Caco-2 (cell line): Measurements from ENCODE around the gene SERPINE3. TPM values are rescaled to one million over a fixed set of nuclear protein-coding genes. Genes with fewer than 3 reads are reported as not detected.

Experiments used
- BruUV-seq: library from RNA; stranded (reverse); fragments of 400-500 nt; replicated peaks from 2 replicates; lab custom pipeline; 2021; lab: Mats Ljungman, UMichigan
- CTCF ChIA-PET: fragments of 300-600 bp; sonication (Branson Sonifier 250); formaldehyde crosslinking; loops from one replicate; lab custom pipeline; 2022; ENCODE audit warnings: antibody characterized with exemption; lab: Charles Lee
- POLR2A ChIA-PET: fragments of 300-600 bp; sonication (Branson Sonifier 250); formaldehyde crosslinking; loops from one replicate; lab custom pipeline; 2022; ENCODE audit warnings: antibody characterized with exemption; lab: Charles Lee
- DNase-seq, 2 experiments: peaks; one replicate each; pipeline versions ENCODE4 v3.0.0 to v3.0.0-alpha.2; 2020 to 2022
- H3K27me3 ChIP-seq: replicated peaks from 2 replicates; pipeline ENCODE4 v1.6.0; 2011; ENCODE audit warnings: low read length; ENCODE audit not compliant: control insufficient read depth, insufficient read depth
- H3K36me3 ChIP-seq: 2 replicates; pipeline ENCODE4 v1.5.1; 2011; ENCODE audit warnings: low read length; ENCODE audit not compliant: control insufficient read depth, insufficient read depth
- H3K4me1 ChIP-seq: fragments of 250-450 bp; sonication (Bioruptor Pico); 2 replicates; pipeline ENCODE4 v1.5.1; 2020; ENCODE audit warnings: mild to moderate bottlenecking
- H3K4me3 ChIP-seq: 2 replicates; pipeline ENCODE4 v1.5.1; 2011; ENCODE audit warnings: low read depth, mild to moderate bottlenecking, control low read depth, low read length
- H3K9me3 ChIP-seq: fragments of 250-450 bp; sonication (Bioruptor Pico); 2 replicates; pipeline ENCODE4 v1.5.1; 2020; ENCODE audit warnings: mild to moderate bottlenecking, moderate library complexity
- H3K27ac Mint-ChIP-seq: one replicate; pipeline ENCODE4 v1.8.0; 2022; ENCODE audit warnings: mixed read lengths; ENCODE audit not compliant: unreplicated experiment
- H3K27me3 Mint-ChIP-seq: one replicate; pipeline ENCODE4 v1.8.0; 2022; ENCODE audit warnings: mixed read lengths; ENCODE audit not compliant: insufficient read depth, unreplicated experiment
- H3K36me3 Mint-ChIP-seq: one replicate; pipeline ENCODE4 v1.8.0; 2022; ENCODE audit warnings: mild to moderate bottlenecking, mixed read lengths; ENCODE audit not compliant: insufficient read depth, unreplicated experiment
- H3K4me1 Mint-ChIP-seq: one replicate; pipeline ENCODE4 v1.8.0; 2022; ENCODE audit warnings: low read depth, mixed read lengths; ENCODE audit not compliant: unreplicated experiment
- H3K4me3 Mint-ChIP-seq: one replicate; pipeline ENCODE4 v1.8.0; 2022; ENCODE audit warnings: mild to moderate bottlenecking, moderate library complexity, mixed read lengths; ENCODE audit not compliant: unreplicated experiment
- H3K9me3 Mint-ChIP-seq: one replicate; pipeline ENCODE4 v1.8.0; 2022; ENCODE audit warnings: mixed read lengths; ENCODE audit not compliant: unreplicated experiment
- CTCF ChIP-seq, 2 experiments: fragments of 200-600 bp in 1 of 2; IDR thresholded peaks; 1 replicate in 1 of 2; 2 replicates in 1 of 2; pipeline versions ENCODE4 v1.5.1 to v1.8.0; 2011 to 2022; ENCODE audit warnings: antibody characterized with exemption in 1 of 2, control low read depth in 1 of 2, inconsistent platforms in 1 of 2, low read depth in 1 of 2, low read length in 1 of 2, mild to moderate bottlenecking in 1 of 2, moderate library complexity in 1 of 2; ENCODE audit not compliant: insufficient read depth in 1 of 2, severe bottlenecking in 1 of 2, unreplicated experiment in 1 of 2
- intact Hi-C: fragments of 100-400 bp; cut with micrococcal nuclease; formaldehyde crosslinking; loops from one replicate; pipeline ENCODE4 v1.10.0; 2022; ENCODE audit not compliant: unreplicated experiment
- total RNA-seq: library from RNA; stranded (reverse); gene quantifications from 2 replicates; pipeline ENCODE4 v1.2.3, GENCODE V29; 2022

SERPINE3 gene
- total RNA-seq, 1 experiment from 2014 or later, result not detected

GRCh38 chr13:51371768-51372399, 32.4 kb downstream of the SERPINE3 start:
- Mint-ChIP-seq H3K27me3 (no peaks in the 10 kb centered on the region), H3K36me3 (peaks cover 38% of the 10 kb centered on the region), H3K4me1 (no peaks in the 10 kb centered on the region), H3K27ac (no peak overlapping the region), H3K9me3 (no peaks in the 10 kb centered on the region), H3K4me3 (no peak overlapping the region)
- BruUV-seq, result no TSS peak
- POLR2A ChIA-PET, result no interaction called here
- Histone ChIP-seq H3K27me3 (no peaks in the 10 kb centered on the region), H3K9me3 (no peaks in the 10 kb centered on the region), H3K4me1 (peaks cover 11% of the 10 kb centered on the region), H3K4me3 (no peak overlapping the region), H3K36me3 (peaks cover 4% of the 10 kb centered on the region; the same call in 1 of the 2 replicates)
- intact Hi-C loops, result no loop called here
- CTCF ChIA-PET, result no interaction called here
- no peak for DNase-seq
- TF ChIP-seq CTCF (IDR thresholded peaks at IDR 0.05; ENCODE audit: insufficient read depth in 1 of 2, low read depth in 1 of 2, low read length in 1 of 2, severe bottlenecking in 1 of 2, unreplicated experiment in 1 of 2), result no peak

- BruUV-seq, result no TSS peak
- no peaks in the 10 kb centered on the region for H3K9me3 ChIP-seq
- POLR2A ChIA-PET, result interaction anchor here (1.2 kb wide), 1 partner anchor 80 kb away, joined by 3 read pairs; the partner anchor contains the start of gene INTS6
- CTCF ChIA-PET, result no interaction called here
- no peak for TF ChIP-seq CTCF (IDR thresholded peaks at IDR 0.05; ENCODE audit: insufficient read depth in 1 of 2, low read depth in 1 of 2, low read length in 1 of 2, severe bottlenecking in 1 of 2, unreplicated experiment in 1 of 2)
- Mint-ChIP-seq H3K36me3 (peaks cover 51% of the 10 kb centered on the region), H3K9me3 (no peaks in the 10 kb centered on the region), H3K4me1 (no peaks in the 10 kb centered on the region), H3K4me3 (no peak overlapping the region), H3K27ac (no peak overlapping the region), H3K27me3 (no peaks in the 10 kb centered on the region)
- H3K4me3 ChIP-seq, result no peak overlapping the region
- H3K36me3 ChIP-seq, result peaks cover 4% of the 10 kb centered on the region; the same call in 1 of the 2 replicates
- peak in 1 of 2 experiments; percentile 10 for DNase-seq
- H3K4me1 ChIP-seq, result peaks cover 11% of the 10 kb centered on the region
- no peaks in the 10 kb centered on the region for H3K27me3 ChIP-seq
- intact Hi-C loops, result no loop called here
These were observed 34.0 kb downstream of the SERPINE3 start for GRCh38 chr13:51373451-51373850.

GRCh38 chr13:51380269-51380668, 40.8 kb downstream of the SERPINE3 start:
- H3K4me3 Mint-ChIP-seq, result no peak overlapping the region
- ChIA-PET CTCF (no interaction called here), POLR2A (no interaction called here)
- no peaks in the 10 kb centered on the region for H3K4me1 ChIP-seq
- H3K27me3 ChIP-seq, result no peaks in the 10 kb centered on the region
- no TSS peak for BruUV-seq
- H3K9me3 ChIP-seq, result no peaks in the 10 kb centered on the region
- H3K4me1 Mint-ChIP-seq, result no peaks in the 10 kb centered on the region
- TF ChIP-seq CTCF (IDR thresholded peaks at IDR 0.05; ENCODE audit: insufficient read depth in 1 of 2, low read depth in 1 of 2, low read length in 1 of 2, severe bottlenecking in 1 of 2, unreplicated experiment in 1 of 2), result no peak
- H3K27me3 Mint-ChIP-seq, result no peaks in the 10 kb centered on the region
- no peaks in the 10 kb centered on the region; the same call in 1 of the 2 replicates for H3K36me3 ChIP-seq
- H3K9me3 Mint-ChIP-seq, result no peaks in the 10 kb centered on the region
- H3K4me3 ChIP-seq, result no peak overlapping the region
- intact Hi-C loops, result no loop called here
- H3K36me3 Mint-ChIP-seq, result peaks cover 30% of the 10 kb centered on the region
- H3K27ac Mint-ChIP-seq, result no peak overlapping the region
- no peak for DNase-seq
